ENCODE data around the gene PRICKLE4.

Gene PRICKLE4

DNA sequence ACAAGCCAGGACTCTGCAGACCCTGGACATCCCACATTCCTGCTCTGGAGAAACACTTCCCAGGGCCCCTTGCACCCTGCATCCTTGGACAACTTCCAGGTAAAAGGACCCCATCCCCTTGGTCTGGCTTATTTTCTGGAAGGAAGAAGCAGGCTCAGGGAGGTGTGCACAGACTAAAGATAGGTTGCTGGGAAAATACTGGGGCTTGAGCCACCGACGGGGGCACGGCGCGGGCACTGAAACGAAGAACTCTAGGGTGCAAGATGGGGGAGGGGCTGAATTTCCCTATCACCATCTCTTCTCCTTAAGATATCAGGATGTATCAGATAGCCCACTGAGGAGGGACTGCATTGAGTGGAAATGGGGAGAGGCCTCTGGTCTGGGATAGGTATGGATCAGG, 1.7 kb upstream of the PRICKLE4 start:
- Histone ChIP-seq H3K27ac (ENCODE audit: extremely low read depth, low read depth, low read length) (no peak overlapping the region), H3K9me3 (ENCODE audit: control insufficient read depth, insufficient read depth, low read depth, low read length) (no peaks in the 10 kb centered on the region), H3K4me3 (ENCODE audit: low read depth, low read length) (peak overlapping the region; percentile 59; the same call in 1 of the 2 replicates), H3K36me3 (ENCODE audit: control insufficient read depth in 2 of 2, insufficient read depth in 1 of 2, low read length in 2 of 2) (peaks cover 4 to 26% of the 10 kb centered on the region in 2 experiments; a peak in 2 of 3 replicates), H3K4me1 (ENCODE audit: control insufficient read depth, insufficient read depth, low read length) (peaks cover 6% of the 10 kb centered on the region)
- TF ChIP-seq ZNF335 (tag by site-specific recombination; conservative IDR thresholded peaks at IDR 0.05) = peak; percentile 28; the same call in 1 of the 2 replicates
- no peak for TF ChIP-seq ZNF571 (tag by site-specific recombination; IDR thresholded peaks at IDR 0.05)
- ChIA-PET POLR2A (interaction anchor here (0.9 kb wide), 1 partner anchor 8 kb away, joined by 4 read pairs; no protein-coding TSS in a partner anchor), CTCF (interaction anchor here (0.6 to 5.3 kb wide), 14 partner anchors 8 to 411 kb away, joined by 3 to 73 read pairs (median 4); partner anchors contain the start of genes BYSL, MED20, TFEB and TOMM6)

- Histone ChIP-seq H3K27ac (ENCODE audit: extremely low read depth, low read depth, low read length) (no peak overlapping the region; the same call in 1 of the 2 replicates), H3K36me3 (ENCODE audit: control insufficient read depth in 2 of 2, insufficient read depth in 1 of 2, low read length in 2 of 2) (peaks cover 4 to 27% of the 10 kb centered on the region in 2 experiments; a peak in 1 of 3 replicates), H3K9me3 (ENCODE audit: control insufficient read depth, insufficient read depth, low read depth, low read length) (no peaks in the 10 kb centered on the region), H3K4me3 (ENCODE audit: low read depth, low read length) (peak overlapping the region; percentile 59), H3K4me1 (ENCODE audit: control insufficient read depth, insufficient read depth, low read length) (peaks cover 6% of the 10 kb centered on the region)
- ChIA-PET POLR2A (interaction anchor here (1.0 kb wide), 1 partner anchor 45 kb away, joined by 6 read pairs; no protein-coding TSS in a partner anchor), CTCF (interaction anchor here (0.9 to 10.9 kb wide), 2 partner anchors 46 to 265 kb away, joined by 3 to 192 read pairs; no protein-coding TSS in a partner anchor)
- TF ChIP-seq, protein P1, sequence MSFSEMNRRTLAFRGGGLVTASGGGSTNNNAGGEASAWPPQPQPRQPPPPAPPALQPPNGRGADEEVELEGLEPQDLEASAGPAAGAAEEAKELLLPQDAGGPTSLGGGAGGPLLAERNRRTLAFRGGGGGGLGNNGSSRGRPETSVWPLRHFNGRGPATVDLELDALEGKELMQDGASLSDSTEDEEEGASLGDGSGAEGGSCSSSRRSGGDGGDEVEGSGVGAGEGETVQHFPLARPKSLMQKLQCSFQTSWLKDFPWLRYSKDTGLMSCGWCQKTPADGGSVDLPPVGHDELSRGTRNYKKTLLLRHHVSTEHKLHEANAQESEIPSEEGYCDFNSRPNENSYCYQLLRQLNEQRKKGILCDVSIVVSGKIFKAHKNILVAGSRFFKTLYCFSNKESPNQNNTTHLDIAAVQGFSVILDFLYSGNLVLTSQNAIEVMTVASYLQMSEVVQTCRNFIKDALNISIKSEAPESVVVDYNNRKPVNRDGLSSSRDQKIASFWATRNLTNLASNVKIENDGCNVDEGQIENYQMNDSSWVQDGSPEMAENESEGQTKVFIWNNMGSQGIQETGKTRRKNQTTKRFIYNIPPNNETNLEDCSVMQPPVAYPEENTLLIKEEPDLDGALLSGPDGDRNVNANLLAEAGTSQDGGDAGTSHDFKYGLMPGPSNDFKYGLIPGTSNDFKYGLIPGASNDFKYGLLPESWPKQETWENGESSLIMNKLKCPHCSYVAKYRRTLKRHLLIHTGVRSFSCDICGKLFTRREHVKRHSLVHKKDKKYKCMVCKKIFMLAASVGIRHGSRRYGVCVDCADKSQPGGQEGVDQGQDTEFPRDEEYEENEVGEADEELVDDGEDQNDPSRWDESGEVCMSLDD (tag by site-specific recombination; IDR thresholded peaks at IDR 0.05) = peak; percentile 60; the same call in 1 of the 2 replicates
- TF ChIP-seq ZBTB20 (tag by site-specific recombination; IDR thresholded peaks at IDR 0.05) (peak; percentile 29; the same call in 1 of the 2 replicates), ZNF433 (tag by site-specific recombination; IDR thresholded peaks at IDR 0.05; ENCODE audit: low read depth) (no peak), ZNF24 (tag by site-specific recombination; IDR thresholded peaks at IDR 0.05) (no peak), MYNN (tag by site-specific recombination; IDR thresholded peaks at IDR 0.05; ENCODE audit: borderline replicate concordance) (no peak), EGR2 (tag by site-specific recombination; IDR thresholded peaks at IDR 0.05; ENCODE audit: low read depth) (0 out of 2 replicates have a peak, but pooled peaks have one; percentile 12), HOXC10 (CRISPR knock-in tag; IDR thresholded peaks at IDR 0.05) (0 out of 2 replicates have a peak, but pooled peaks have one; percentile 34)
Measured at GRCh38 chr6:41779336-41779735, 1.2 kb upstream of the PRICKLE4 start.

- Histone ChIP-seq H3K4me1 (ENCODE audit: control insufficient read depth, insufficient read depth, low read length) (peaks cover 6% of the 10 kb centered on the region), H3K4me3 (ENCODE audit: low read depth, low read length) (peak within 1 kb of the TSS; percentile 59), H3K9me3 (ENCODE audit: control insufficient read depth, insufficient read depth, low read depth, low read length) (no peaks in the 10 kb centered on the region), H3K27ac (ENCODE audit: extremely low read depth, low read depth, low read length) (peak within 1 kb of the TSS; percentile 52; the same call in 1 of the 2 replicates), H3K36me3 (ENCODE audit: control insufficient read depth in 2 of 2, insufficient read depth in 1 of 2, low read length in 2 of 2) (peaks cover 4 to 21% of the 10 kb centered on the region in 2 experiments; a peak in 1 of 3 replicates)
- ChIA-PET CTCF (interaction anchor here (0.6 to 10.9 kb wide), 5 partner anchors 47 to 331 kb away, joined by 3 to 192 read pairs (median 3); no protein-coding TSS in a partner anchor), POLR2A (interaction anchor here (1.0 kb wide), 1 partner anchor 46 kb away, joined by 6 read pairs; no protein-coding TSS in a partner anchor)
- TF ChIP-seq, protein P2, sequence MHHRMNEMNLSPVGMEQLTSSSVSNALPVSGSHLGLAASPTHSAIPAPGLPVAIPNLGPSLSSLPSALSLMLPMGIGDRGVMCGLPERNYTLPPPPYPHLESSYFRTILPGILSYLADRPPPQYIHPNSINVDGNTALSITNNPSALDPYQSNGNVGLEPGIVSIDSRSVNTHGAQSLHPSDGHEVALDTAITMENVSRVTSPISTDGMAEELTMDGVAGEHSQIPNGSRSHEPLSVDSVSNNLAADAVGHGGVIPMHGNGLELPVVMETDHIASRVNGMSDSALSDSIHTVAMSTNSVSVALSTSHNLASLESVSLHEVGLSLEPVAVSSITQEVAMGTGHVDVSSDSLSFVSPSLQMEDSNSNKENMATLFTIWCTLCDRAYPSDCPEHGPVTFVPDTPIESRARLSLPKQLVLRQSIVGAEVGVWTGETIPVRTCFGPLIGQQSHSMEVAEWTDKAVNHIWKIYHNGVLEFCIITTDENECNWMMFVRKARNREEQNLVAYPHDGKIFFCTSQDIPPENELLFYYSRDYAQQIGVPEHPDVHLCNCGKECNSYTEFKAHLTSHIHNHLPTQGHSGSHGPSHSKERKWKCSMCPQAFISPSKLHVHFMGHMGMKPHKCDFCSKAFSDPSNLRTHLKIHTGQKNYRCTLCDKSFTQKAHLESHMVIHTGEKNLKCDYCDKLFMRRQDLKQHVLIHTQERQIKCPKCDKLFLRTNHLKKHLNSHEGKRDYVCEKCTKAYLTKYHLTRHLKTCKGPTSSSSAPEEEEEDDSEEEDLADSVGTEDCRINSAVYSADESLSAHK (tag by site-specific recombination; IDR thresholded peaks at IDR 0.05) = 0 out of 2 replicates have a peak, but pooled peaks have one; percentile 25
- TF ChIP-seq ZNF248 (tag by site-specific recombination; IDR thresholded peaks at IDR 0.05) (no peak), ZNF76 (tag by site-specific recombination; IDR thresholded peaks at IDR 0.05; ENCODE audit: borderline replicate concordance, low read depth) (0 out of 2 replicates have a peak, but pooled peaks have one; percentile 63), ZNF623 (tag by site-specific recombination; IDR thresholded peaks at IDR 0.05) (no peak), GLIS2 (tag by site-specific recombination; IDR thresholded peaks at IDR 0.05) (peak; percentile 81), BCL11B (tag by site-specific recombination; IDR thresholded peaks at IDR 0.05; ENCODE audit: low read depth) (no peak; the same call in 1 of the 2 replicates), KLF17 (tag by site-specific recombination; IDR thresholded peaks at IDR 0.05) (peak; percentile 85), KLF10 (tag by site-specific recombination; IDR thresholded peaks at IDR 0.05) (peak; percentile 75)
- TF ChIP-seq, protein P3, sequence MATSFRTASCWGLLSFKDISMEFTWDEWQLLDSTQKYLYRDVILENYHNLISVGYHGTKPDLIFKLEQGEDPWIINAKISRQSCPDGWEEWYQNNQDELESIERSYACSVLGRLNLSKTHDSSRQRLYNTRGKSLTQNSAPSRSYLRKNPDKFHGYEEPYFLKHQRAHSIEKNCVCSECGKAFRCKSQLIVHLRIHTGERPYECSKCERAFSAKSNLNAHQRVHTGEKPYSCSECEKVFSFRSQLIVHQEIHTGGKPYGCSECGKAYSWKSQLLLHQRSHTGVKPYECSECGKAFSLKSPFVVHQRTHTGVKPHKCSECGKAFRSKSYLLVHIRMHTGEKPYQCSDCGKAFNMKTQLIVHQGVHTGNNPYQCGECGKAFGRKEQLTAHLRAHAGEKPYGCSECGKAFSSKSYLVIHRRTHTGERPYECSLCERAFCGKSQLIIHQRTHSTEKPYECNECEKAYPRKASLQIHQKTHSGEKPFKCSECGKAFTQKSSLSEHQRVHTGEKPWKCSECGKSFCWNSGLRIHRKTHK (tag by site-specific recombination; IDR thresholded peaks at IDR 0.05) = no peak
- TF ChIP-seq, protein P4, sequence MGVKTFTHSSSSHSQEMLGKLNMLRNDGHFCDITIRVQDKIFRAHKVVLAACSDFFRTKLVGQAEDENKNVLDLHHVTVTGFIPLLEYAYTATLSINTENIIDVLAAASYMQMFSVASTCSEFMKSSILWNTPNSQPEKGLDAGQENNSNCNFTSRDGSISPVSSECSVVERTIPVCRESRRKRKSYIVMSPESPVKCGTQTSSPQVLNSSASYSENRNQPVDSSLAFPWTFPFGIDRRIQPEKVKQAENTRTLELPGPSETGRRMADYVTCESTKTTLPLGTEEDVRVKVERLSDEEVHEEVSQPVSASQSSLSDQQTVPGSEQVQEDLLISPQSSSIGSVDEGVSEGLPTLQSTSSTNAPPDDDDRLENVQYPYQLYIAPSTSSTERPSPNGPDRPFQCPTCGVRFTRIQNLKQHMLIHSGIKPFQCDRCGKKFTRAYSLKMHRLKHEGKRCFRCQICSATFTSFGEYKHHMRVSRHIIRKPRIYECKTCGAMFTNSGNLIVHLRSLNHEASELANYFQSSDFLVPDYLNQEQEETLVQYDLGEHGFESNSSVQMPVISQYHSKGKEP (tag by site-specific recombination; IDR thresholded peaks at IDR 0.05) = peak; percentile 77
Measured at GRCh38 chr6:41779788-41780550, 613 bp upstream of the PRICKLE4 start, which contains the start of gene FRS3. Gene FRS3 (minus strand): TSS chr6:41779900. CDS start chr6:41776987, 2,913 bp downstream.
